C4-2B (cell line): Measurements from ENCODE around the gene ARHGAP12.

Source experiments
- CTCF ChIP-seq: fragments of 450-650 bp; conservative IDR thresholded peaks from 2 replicates; pipeline ENCODE4 v1.5.1; 2017; ENCODE audit warnings: mild to moderate bottlenecking
- ZFX ChIP-seq: fragments of 450-650 bp; IDR thresholded peaks from 2 replicates; pipeline ENCODE4 v1.6.1; 2017

- TF ChIP-seq CTCF (no peak), ZFX (no peak)
Observed at GRCh38 chr10:31908157-31908556, 20.5 kb downstream of the ARHGAP12 start.
